Neural progenitor cell (in vitro differentiated cells): ENCODE data around the gene ZNF215. TPM values are rescaled to one million over a fixed set of nuclear protein-coding genes. Genes with fewer than 3 reads are reported as not detected.
A peak's percentile ranks its signal among the peaks of the same experiment; 100 is the strongest.

Source experiments
- DNase-seq: peaks from one replicate; pipeline ENCODE4 v3.0.0-alpha.2; 2016; ENCODE audit warnings: low spot score
- H2AFZ ChIP-seq: fragments of 200-600 bp; sonication (generic); replicated peaks from 2 replicates; pipeline ENCODE4 v1.6.1; 2016; ENCODE audit warnings: antibody characterized with exemption
- H3F3A ChIP-seq: fragments of 200-600 bp; sonication (generic); 2 replicates; pipeline ENCODE4 v1.6.1; 2016; ENCODE audit warnings: antibody characterized with exemption, low read depth
- H3K27ac ChIP-seq: fragments of 200-600 bp; sonication (generic); 2 replicates; pipeline ENCODE4 v1.5.1; 2016; ENCODE audit warnings: mild to moderate bottlenecking
- H3K27me3 ChIP-seq: fragments of 200-600 bp; sonication (generic); 2 replicates; pipeline ENCODE4 v1.6.1; 2016; ENCODE audit warnings: mild to moderate bottlenecking, moderate library complexity
- H3K36me3 ChIP-seq: fragments of 200-600 bp; sonication (generic); 2 replicates; pipeline ENCODE4 v1.5.1; 2016
- H3K4me1 ChIP-seq: fragments of 200-600 bp; sonication (generic); 2 replicates; pipeline ENCODE4 v1.6.1; 2016; ENCODE audit warnings: mixed run types
- H3K4me2 ChIP-seq: fragments of 200-600 bp; sonication (generic); 2 replicates; pipeline ENCODE4 v1.6.1; 2016
- H3K4me3 ChIP-seq: fragments of 200-600 bp; sonication (generic); 2 replicates; pipeline ENCODE4 v1.5.1; 2016
- H3K79me2 ChIP-seq: fragments of 200-600 bp; sonication (generic); 2 replicates; pipeline ENCODE4 v1.6.1; 2016; ENCODE audit warnings: low read depth
- H3K9ac ChIP-seq: fragments of 200-600 bp; sonication (generic); 2 replicates; pipeline ENCODE4 v1.6.1; 2016
- H3K9me3 ChIP-seq: fragments of 200-600 bp; sonication (generic); 2 replicates; pipeline ENCODE4 v1.5.1; 2016; ENCODE audit warnings: low read depth
- H4K20me1 ChIP-seq: fragments of 200-600 bp; sonication (generic); 2 replicates; pipeline ENCODE4 v1.6.1; 2016; ENCODE audit warnings: low read depth
- H3K27ac Mint-ChIP-seq: 3 replicates; pipeline ENCODE4 v1.8.0; 2021; ENCODE audit warnings: mixed read lengths
- H3K27me3 Mint-ChIP-seq: 2 replicates; pipeline ENCODE4 v1.8.0; 2022; ENCODE audit warnings: low read depth, mild to moderate bottlenecking, inconsistent platforms, moderate library complexity, mixed read lengths; ENCODE audit not compliant: insufficient read depth
- H3K36me3 Mint-ChIP-seq: 3 replicates; pipeline ENCODE4 v1.8.0; 2021; ENCODE audit warnings: mixed read lengths
- H3K4me1 Mint-ChIP-seq: 3 replicates; pipeline ENCODE4 v1.8.0; 2021; ENCODE audit warnings: mixed read lengths
- H3K4me3 Mint-ChIP-seq: 3 replicates; pipeline ENCODE4 v1.8.0; 2021; ENCODE audit warnings: mild to moderate bottlenecking, moderate library complexity, mixed read lengths
- H3K9me3 Mint-ChIP-seq: 3 replicates; pipeline ENCODE4 v1.8.0; 2020; ENCODE audit warnings: mixed read lengths
- EZH2 ChIP-seq: fragments of 200-600 bp; sonication (generic); IDR thresholded peaks from 2 replicates; pipeline ENCODE4 v1.6.1; 2017; ENCODE audit warnings: antibody characterized with exemption, mild to moderate bottlenecking, moderate library complexity
- EZH2phosphoT487 ChIP-seq: fragments of 200-600 bp; sonication (generic); IDR thresholded peaks from 2 replicates; pipeline ENCODE4 v1.6.1; 2017; ENCODE audit warnings: antibody characterized with exemption
- total RNA-seq: library from RNA; depleted of rRNA; stranded (reverse); fragments of >200 nt; gene quantifications from 2 replicates; pipeline ENCODE4 v1.2.3, GENCODE V29; 2015; ENCODE audit warnings: low replicate concordance
- TF ChIP-seq, protein P1 (sequence below): fragments of 200-600 bp; sonication (generic); IDR thresholded peaks from 2 replicates; pipeline ENCODE4 v1.5.1; 2017; ENCODE audit warnings: antibody characterized with exemption, mild to moderate bottlenecking

Gene ZNF215
- total RNA-seq, 1 donor from 2014 or later: 20.1 TPM

DNA sequence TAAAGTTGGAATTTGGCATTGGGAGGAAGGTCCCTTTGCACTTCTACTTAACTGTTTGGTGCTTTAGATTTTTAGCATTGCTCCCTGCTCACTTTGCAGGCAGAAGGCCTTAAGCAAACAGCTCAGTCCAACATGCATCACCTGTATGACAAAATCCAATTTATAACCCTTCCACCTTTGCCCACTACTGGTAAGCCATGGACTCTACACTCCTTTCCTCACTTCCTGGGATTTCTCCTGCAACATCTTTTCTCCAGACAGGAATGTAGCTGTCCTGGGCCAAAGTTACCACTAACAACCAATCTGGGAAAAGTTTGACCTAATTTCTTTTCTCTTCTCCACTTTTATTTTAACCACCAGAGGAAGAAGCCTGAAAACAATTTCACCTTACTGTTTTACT lies 32.1 kb upstream of the ZNF215 start:
- no peaks in the 10 kb centered on the region for H3K9me3 Mint-ChIP-seq

DNA sequence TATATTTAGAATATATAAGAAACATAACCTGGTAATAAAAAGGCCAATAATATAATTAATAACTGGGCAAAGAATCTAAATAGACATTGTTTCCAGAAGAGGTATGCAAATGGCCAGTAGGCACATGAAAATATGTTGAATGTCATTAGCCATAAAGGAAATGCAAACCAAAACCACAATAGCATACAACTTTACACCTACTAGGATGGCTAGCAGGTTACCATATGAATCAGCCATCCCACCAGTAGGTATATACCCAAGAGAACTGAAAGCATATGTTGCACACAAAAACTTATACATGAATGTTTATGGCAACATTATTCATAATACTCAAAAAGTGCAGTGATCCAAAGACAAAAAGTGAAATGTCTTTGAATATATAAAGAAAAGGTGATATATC lies 31.2 kb upstream of the ZNF215 start:
- Mint-ChIP-seq H3K4me1 (no peaks in the 10 kb centered on the region), H3K36me3 (no peaks in the 10 kb centered on the region), H3K27me3 (no peaks in the 10 kb centered on the region), H3K4me3 (no peak overlapping the region), H3K27ac (no peak overlapping the region), H3K9me3 (no peaks in the 10 kb centered on the region)
- Histone ChIP-seq H3K9ac (no peak overlapping the region), H3F3A (no peaks in the 10 kb centered on the region), H2AFZ (no peak overlapping the region), H3K79me2 (no peaks in the 10 kb centered on the region), H3K27me3 (no peaks in the 10 kb centered on the region), H3K36me3 (no peaks in the 10 kb centered on the region), H3K27ac (no peak overlapping the region), H3K4me1 (no peaks in the 10 kb centered on the region), H3K4me2 (no peak overlapping the region), H4K20me1 (no peaks in the 10 kb centered on the region), H3K9me3 (no peaks in the 10 kb centered on the region), H3K4me3 (no peak overlapping the region)
- TF ChIP-seq EZH2phosphoT487 (no peak), EZH2 (no peak)
- TF ChIP-seq, protein P1, sequence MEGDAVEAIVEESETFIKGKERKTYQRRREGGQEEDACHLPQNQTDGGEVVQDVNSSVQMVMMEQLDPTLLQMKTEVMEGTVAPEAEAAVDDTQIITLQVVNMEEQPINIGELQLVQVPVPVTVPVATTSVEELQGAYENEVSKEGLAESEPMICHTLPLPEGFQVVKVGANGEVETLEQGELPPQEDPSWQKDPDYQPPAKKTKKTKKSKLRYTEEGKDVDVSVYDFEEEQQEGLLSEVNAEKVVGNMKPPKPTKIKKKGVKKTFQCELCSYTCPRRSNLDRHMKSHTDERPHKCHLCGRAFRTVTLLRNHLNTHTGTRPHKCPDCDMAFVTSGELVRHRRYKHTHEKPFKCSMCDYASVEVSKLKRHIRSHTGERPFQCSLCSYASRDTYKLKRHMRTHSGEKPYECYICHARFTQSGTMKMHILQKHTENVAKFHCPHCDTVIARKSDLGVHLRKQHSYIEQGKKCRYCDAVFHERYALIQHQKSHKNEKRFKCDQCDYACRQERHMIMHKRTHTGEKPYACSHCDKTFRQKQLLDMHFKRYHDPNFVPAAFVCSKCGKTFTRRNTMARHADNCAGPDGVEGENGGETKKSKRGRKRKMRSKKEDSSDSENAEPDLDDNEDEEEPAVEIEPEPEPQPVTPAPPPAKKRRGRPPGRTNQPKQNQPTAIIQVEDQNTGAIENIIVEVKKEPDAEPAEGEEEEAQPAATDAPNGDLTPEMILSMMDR: no peak
- no peak for DNase-seq

More for the DNA sequence above, 32.1 kb upstream of the ZNF215 start:
- Mint-ChIP-seq H3K27me3 (no peaks in the 10 kb centered on the region), H3K27ac (no peak overlapping the region), H3K36me3 (no peaks in the 10 kb centered on the region), H3K4me1 (no peaks in the 10 kb centered on the region), H3K4me3 (no peak overlapping the region)
- Histone ChIP-seq H3K27me3 (no peaks in the 10 kb centered on the region), H3K79me2 (no peaks in the 10 kb centered on the region), H4K20me1 (no peaks in the 10 kb centered on the region), H3K4me2 (no peak overlapping the region), H3F3A (no peaks in the 10 kb centered on the region), H2AFZ (no peak overlapping the region), H3K4me1 (no peaks in the 10 kb centered on the region), H3K4me3 (no peak overlapping the region), H3K36me3 (no peaks in the 10 kb centered on the region), H3K9me3 (no peaks in the 10 kb centered on the region), H3K9ac (no peak overlapping the region), H3K27ac (no peak overlapping the region)
- no peak for DNase-seq
- TF ChIP-seq EZH2phosphoT487: no peak
- TF ChIP-seq, protein P1: peak; percentile 7

DNA sequence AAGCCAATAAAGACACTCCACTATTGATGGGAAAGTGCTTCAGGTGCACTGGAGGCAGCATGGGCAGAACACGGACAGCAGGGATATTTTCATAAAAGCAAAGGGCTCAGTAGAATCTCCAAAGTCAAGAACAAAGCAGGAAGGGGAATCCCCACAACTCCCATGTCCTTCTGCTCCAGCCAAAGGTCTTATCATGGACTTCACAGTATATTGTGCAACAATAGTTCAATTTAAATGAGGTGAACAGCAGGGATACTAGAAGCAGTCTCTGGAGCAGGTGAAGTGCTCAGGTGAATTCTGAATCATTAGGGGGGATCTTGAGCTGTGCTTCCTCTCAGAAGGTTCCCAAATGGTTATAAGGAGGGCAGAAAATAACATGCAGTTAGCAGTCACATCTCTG lies 27.3 kb upstream of the ZNF215 start:
- H3K79me2 ChIP-seq: no peaks in the 10 kb centered on the region
- H3K36me3 ChIP-seq: no peaks in the 10 kb centered on the region
- no peak overlapping the region for H3K4me3 Mint-ChIP-seq
- H3K9me3 Mint-ChIP-seq: no peaks in the 10 kb centered on the region
- peaks cover 3% of the 10 kb centered on the region for H3K9me3 ChIP-seq
- no peak overlapping the region for H3K27ac Mint-ChIP-seq
- no peaks in the 10 kb centered on the region for H3F3A ChIP-seq
- no peak overlapping the region for H3K4me3 ChIP-seq
- H3K27me3 ChIP-seq: no peaks in the 10 kb centered on the region
- TF ChIP-seq EZH2: no peak
- no peak for TF ChIP-seq EZH2phosphoT487
- TF ChIP-seq, protein P1: no peak
- no peaks in the 10 kb centered on the region for H3K4me1 ChIP-seq
- no peak for DNase-seq
- H3K36me3 Mint-ChIP-seq: no peaks in the 10 kb centered on the region
- no peaks in the 10 kb centered on the region for H3K4me1 Mint-ChIP-seq
- no peak overlapping the region for H2AFZ ChIP-seq
- no peak overlapping the region for H3K9ac ChIP-seq
- H4K20me1 ChIP-seq: no peaks in the 10 kb centered on the region
- no peaks in the 10 kb centered on the region for H3K27me3 Mint-ChIP-seq
- no peak overlapping the region for H3K4me2 ChIP-seq
- no peak overlapping the region for H3K27ac ChIP-seq
